Thyroid gland (tissue), 4 donors: ENCODE results near the gene CCDC15.

Experiments
- CTCF ChIP-seq, 6 experiments: fragments of 200-600 bp in 3 of 6; fragments of 450-650 bp in 3 of 6; sonication (generic) in 3 of 6; IDR thresholded peaks; one replicate each; pipeline ENCODE4 v1.5.1; 2016 to 2019; ENCODE audit warnings: antibody characterized with exemption in 6 of 6, mild to moderate bottlenecking in 2 of 6, inconsistent platforms in 1 of 6, moderate library complexity in 1 of 6
- POLR2A ChIP-seq, 2 donors: fragments of 450-650 bp; IDR thresholded peaks; one replicate each; pipeline ENCODE4 v1.6.1; 2017; ENCODE audit warnings: antibody characterized with exemption in 2 of 2, mild to moderate bottlenecking in 2 of 2, moderate library complexity in 1 of 2

DNA sequence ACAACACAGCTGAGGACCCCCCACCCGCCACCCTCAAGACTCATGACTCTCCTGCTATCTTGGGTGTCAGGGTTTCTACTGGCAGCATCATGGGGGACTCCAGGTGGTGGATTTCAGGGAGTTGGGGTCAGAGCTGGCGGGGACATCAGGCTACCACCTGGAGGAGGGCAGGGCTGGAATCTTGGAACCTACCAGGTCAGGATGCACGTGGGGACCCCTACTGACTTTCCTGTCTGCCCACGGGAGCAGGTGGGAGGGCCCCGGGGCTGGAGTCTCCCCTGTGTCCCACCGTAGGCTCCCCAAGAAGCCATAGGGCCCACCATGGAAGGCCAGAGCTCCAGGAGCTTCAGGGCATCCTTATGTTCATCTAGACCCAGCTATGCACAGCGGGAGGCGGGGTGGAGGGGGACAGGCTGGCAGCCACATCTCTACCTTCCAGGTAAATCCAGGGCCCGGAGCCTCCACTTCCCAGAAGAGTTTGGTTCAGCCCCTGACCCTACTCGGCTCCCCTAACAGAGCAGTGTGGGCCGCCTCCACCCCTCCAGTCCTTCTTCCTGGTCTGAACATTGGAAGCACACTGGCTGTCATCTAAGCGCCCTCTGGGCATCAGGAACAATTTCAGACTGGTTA lies 119.1 kb downstream of the CCDC15 start:
- TF ChIP-seq CTCF (IDR thresholded peaks at IDR 0.05): no peak
- no peak for TF ChIP-seq POLR2A (IDR thresholded peaks at IDR 0.05)
